Endothelial cell of umbilical vein (primary cell): Measurements from ENCODE around the gene HCFC1R1. TPM values are rescaled to one million over a fixed set of nuclear protein-coding genes. Genes with fewer than 3 reads are reported as not detected.
"Not testable (repeated sequence)": the region's sequence is repeated elsewhere in the genome, so short reads cannot be mapped to it uniquely, and the experiment has no call there.

Source experiments
- BruUV-seq: library from RNA; stranded (reverse); fragments of 400-500 nt; replicated peaks from 2 replicates; lab custom pipeline; 2021; lab: Mats Ljungman, UMichigan
- CTCF ChIA-PET: fragments of 300-600, 350-600 bp; sonication (Branson Sonifier 250); formaldehyde crosslinking; loops from one replicate; lab custom pipeline; 2021; ENCODE audit warnings: antibody characterized with exemption, inconsistent platforms; lab: Charles Lee
- POLR2A ChIA-PET: fragments of 300-600, 350-600 bp; sonication (Branson Sonifier 250); formaldehyde crosslinking; loops from one replicate; lab custom pipeline; 2021; ENCODE audit warnings: antibody characterized with exemption, inconsistent platforms; lab: Charles Lee
- DNase-seq: peaks from one replicate; pipeline ENCODE4 v3.0.0-alpha.2; 2011; ENCODE audit warnings: low read depth, low spot score
- FAIRE-seq: peaks from 2 replicates; lab custom pipeline; 2011; peaks lifted over from hg19 to GRCh38; lab: Jason Lieb, UNC
- H2AFZ ChIP-seq: 2 replicates; pipeline ENCODE4 v1.6.0; 2012; ENCODE audit warnings: low read depth, low read length, control low read depth, inconsistent platforms
- H3K27ac ChIP-seq: 2 replicates; pipeline ENCODE4 v1.5.1; 2011; ENCODE audit warnings: low read depth, mild to moderate bottlenecking, control low read depth, low read length, moderate library complexity; ENCODE audit not compliant: insufficient read depth
- H3K27me3 ChIP-seq, 2 experiments: 2 replicates each; pipeline versions ENCODE4 v1.6.0 to v1.6.1; 2011; ENCODE audit warnings: low read length in 2 of 2, mixed read lengths in 1 of 2; ENCODE audit not compliant: control insufficient read depth in 2 of 2, insufficient read depth in 2 of 2
- H3K36me3 ChIP-seq, 2 experiments: 2 replicates in 1 of 2; 3 replicates in 1 of 2; pipeline ENCODE4 v1.5.1; 2011; ENCODE audit warnings: low read length in 2 of 2, mild to moderate bottlenecking in 1 of 2, moderate library complexity in 1 of 2; ENCODE audit not compliant: control insufficient read depth in 2 of 2, insufficient read depth in 2 of 2; ENCODE audit errors: extremely low read depth in 1 of 2
- H3K4me1 ChIP-seq: 3 replicates; pipeline ENCODE4 v1.5.1; 2011; ENCODE audit warnings: mild to moderate bottlenecking, low read length; ENCODE audit not compliant: control insufficient read depth, insufficient read depth; ENCODE audit errors: extremely low read depth
- H3K4me2 ChIP-seq: 2 replicates; pipeline ENCODE4 v1.6.1; 2011; ENCODE audit warnings: low read length, control low read depth, mixed read lengths; ENCODE audit not compliant: insufficient read depth
- H3K4me3 ChIP-seq, 3 experiments: fragments of 200-600 bp in 1 of 3; sonication (generic), shearing (Covaris generic) in 1 of 3; replicated peaks in 1 of 3; 2 replicates each; pipeline ENCODE4 v1.5.1; 2011 to 2016; ENCODE audit warnings: control low read depth in 3 of 3, low read length in 3 of 3, mild to moderate bottlenecking in 2 of 3, inconsistent platforms in 1 of 3, low read depth in 1 of 3, moderate library complexity in 1 of 3; ENCODE audit not compliant: insufficient read depth in 1 of 3
- H3K79me2 ChIP-seq: 2 replicates; pipeline ENCODE4 v1.6.0; 2012; ENCODE audit warnings: low read length, inconsistent platforms; ENCODE audit not compliant: control insufficient read depth, insufficient read depth
- H3K9ac ChIP-seq: replicated peaks from 2 replicates; pipeline ENCODE3; 2011; ENCODE audit warnings: low read length, control low read depth; ENCODE audit not compliant: insufficient read depth; ENCODE audit errors: extremely low read depth
- H3K9me1 ChIP-seq: replicated peaks from 3 replicates; pipeline ENCODE4 v1.6.0; 2011; ENCODE audit warnings: mild to moderate bottlenecking, low read length; ENCODE audit not compliant: control insufficient read depth, insufficient read depth; ENCODE audit errors: extremely low read depth
- H3K9me3 ChIP-seq: replicated peaks from 2 replicates; pipeline ENCODE4 v1.5.1; 2012; ENCODE audit warnings: low read length, inconsistent platforms; ENCODE audit not compliant: control insufficient read depth, insufficient read depth
- H4K20me1 ChIP-seq: replicated peaks from 2 replicates; pipeline ENCODE3; 2011; ENCODE audit warnings: mild to moderate bottlenecking, low read length; ENCODE audit not compliant: control insufficient read depth, insufficient read depth; ENCODE audit errors: extremely low read depth
- EZH2 ChIP-seq: IDR thresholded peaks from 2 replicates; pipeline ENCODE4 v1.6.1; 2012; ENCODE audit warnings: borderline replicate concordance, low read depth, mild to moderate bottlenecking, moderate library complexity, low read length, inconsistent platforms; ENCODE audit not compliant: severe bottlenecking
- FOS ChIP-seq: IDR thresholded peaks from 2 replicates; pipeline ENCODE4 v1.6.1; 2011; ENCODE audit warnings: mild to moderate bottlenecking, low read length, moderate library complexity, borderline replicate concordance; ENCODE audit not compliant: insufficient read depth
- GATA2 ChIP-seq: IDR thresholded peaks from 2 replicates; pipeline ENCODE4 v1.7.0; 2011; ENCODE audit warnings: low read depth, mild to moderate bottlenecking, moderate library complexity, mixed read lengths, low read length; ENCODE audit not compliant: insufficient read length, insufficient read depth
- JUN ChIP-seq: IDR thresholded peaks from 2 replicates; pipeline ENCODE4 v1.6.1; 2011; ENCODE audit warnings: borderline replicate concordance, low read depth; ENCODE audit not compliant: insufficient read length, insufficient read depth
- MYC ChIP-seq: IDR thresholded peaks from one replicate; pipeline ENCODE4 v1.6.1; 2011; ENCODE audit warnings: mild to moderate bottlenecking, low read depth, low read length
- POLR2A ChIP-seq: IDR thresholded peaks from 2 replicates; pipeline ENCODE4 v1.6.1; 2012; ENCODE audit warnings: low read depth, mild to moderate bottlenecking, control low read depth, low read length
- POLR2AphosphoS5 ChIP-seq: IDR thresholded peaks from 2 replicates; pipeline ENCODE4 v1.6.1; 2012; ENCODE audit warnings: low read depth, mild to moderate bottlenecking, control low read depth, low read length, moderate library complexity; ENCODE audit not compliant: insufficient read depth
- dilution Hi-C: fragments of 300-500 bp; cut with MboI; formaldehyde crosslinking; loops from one replicate; pipeline ENCODE4 v1.15.0; 2019; ENCODE audit warnings: low sequenced_read_pairs; ENCODE audit not compliant: extremely low pct_ligation_motif_present
- intact Hi-C: fragments of 100-400 bp; cut with micrococcal nuclease; formaldehyde crosslinking; loops from one replicate; pipeline ENCODE4 v1.10.0; 2022
- polyA plus RNA-seq, 4 experiments: library from polyadenylated mRNA; depleted of rRNA in 3 of 4; stranded (reverse) in 3 of 4; unstranded in 1 of 4; fragments of >200 nt; gene quantifications; 2 replicates each; pipeline versions ENCODE4 v1.2.1 to v1.2.3, GENCODE V29; 2011 to 2012; ENCODE audit warnings: missing spikeins in 1 of 4
- total RNA-seq: library from RNA; stranded (reverse); gene quantifications from 2 replicates; pipeline ENCODE4 v1.2.3, GENCODE V29; 2021
- TF ChIP-seq, protein P1 (sequence below): IDR thresholded peaks from 2 replicates; pipeline ENCODE4 v1.6.1; 2011; ENCODE audit not compliant: insufficient read depth, insufficient read length
- TF ChIP-seq, protein P2 (sequence below), 2 donors: IDR thresholded peaks; 1 replicate in 1 of 2; 2 replicates in 1 of 2; pipeline ENCODE4 v1.5.1; 2011; ENCODE audit warnings: low read length in 2 of 2, mild to moderate bottlenecking in 2 of 2, moderate library complexity in 2 of 2, control low read depth in 1 of 2, inconsistent platforms in 1 of 2, low read depth in 1 of 2; ENCODE audit not compliant: insufficient read depth in 1 of 2; ENCODE audit errors: extremely low read depth in 1 of 2

The HCFC1R1 gene
- total and polyA plus RNA-seq, 2 donors (not counting 3 experiments of a cell fraction or from before 2014, with no cell fraction given), result 28.7 to 49.3 TPM

DNA sequence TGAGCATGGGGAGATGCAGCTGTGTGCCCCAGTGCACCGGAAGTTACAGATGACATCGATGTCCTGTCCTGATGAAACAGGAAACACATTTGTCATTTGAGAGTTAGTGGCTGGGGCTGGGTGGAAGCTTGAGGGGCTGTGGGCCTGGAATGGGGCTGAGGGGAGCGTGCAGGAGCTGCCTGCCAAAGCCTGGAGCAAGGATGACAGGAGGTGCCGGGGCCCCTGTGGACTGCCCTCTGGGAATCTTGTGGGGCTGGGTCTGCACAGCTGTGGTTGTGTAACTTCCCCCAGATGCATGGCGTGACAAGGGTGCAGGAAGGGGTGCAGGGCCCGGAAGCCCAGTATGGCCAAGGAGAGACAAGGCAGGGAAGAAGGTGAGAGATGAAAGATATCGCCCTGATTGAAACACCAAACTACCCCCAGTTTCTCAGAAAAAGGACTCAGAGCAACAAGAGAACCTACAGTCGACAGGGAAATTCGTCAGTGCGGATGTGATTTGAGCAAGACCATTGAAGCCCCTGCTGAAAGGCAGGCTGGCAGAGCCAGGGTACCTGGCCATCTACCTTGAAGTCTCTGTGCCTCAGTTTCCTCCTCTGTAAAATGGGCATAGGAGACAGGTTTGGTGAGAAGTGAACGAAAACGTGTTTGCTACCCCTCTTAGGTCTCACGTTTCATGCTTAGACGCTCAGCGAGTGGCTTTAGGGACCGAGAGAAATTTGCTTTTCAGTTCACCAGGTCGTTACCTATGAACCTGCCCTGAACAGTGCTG, 31.4 kb upstream of the HCFC1R1 start:
- H3K9me1 ChIP-seq, result no peaks in the 10 kb centered on the region
- POLR2A ChIA-PET, result no interaction called here
- DNase-seq, result no peak
- TF ChIP-seq JUN (no peak), MYC (no peak), EZH2 (no peak), FOS (no peak), POLR2AphosphoS5 (no peak), POLR2A (no peak), GATA2 (no peak)
- TF ChIP-seq, protein P1, sequence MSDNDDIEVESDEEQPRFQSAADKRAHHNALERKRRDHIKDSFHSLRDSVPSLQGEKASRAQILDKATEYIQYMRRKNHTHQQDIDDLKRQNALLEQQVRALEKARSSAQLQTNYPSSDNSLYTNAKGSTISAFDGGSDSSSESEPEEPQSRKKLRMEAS, result no peak
- TF ChIP-seq, protein P2, sequence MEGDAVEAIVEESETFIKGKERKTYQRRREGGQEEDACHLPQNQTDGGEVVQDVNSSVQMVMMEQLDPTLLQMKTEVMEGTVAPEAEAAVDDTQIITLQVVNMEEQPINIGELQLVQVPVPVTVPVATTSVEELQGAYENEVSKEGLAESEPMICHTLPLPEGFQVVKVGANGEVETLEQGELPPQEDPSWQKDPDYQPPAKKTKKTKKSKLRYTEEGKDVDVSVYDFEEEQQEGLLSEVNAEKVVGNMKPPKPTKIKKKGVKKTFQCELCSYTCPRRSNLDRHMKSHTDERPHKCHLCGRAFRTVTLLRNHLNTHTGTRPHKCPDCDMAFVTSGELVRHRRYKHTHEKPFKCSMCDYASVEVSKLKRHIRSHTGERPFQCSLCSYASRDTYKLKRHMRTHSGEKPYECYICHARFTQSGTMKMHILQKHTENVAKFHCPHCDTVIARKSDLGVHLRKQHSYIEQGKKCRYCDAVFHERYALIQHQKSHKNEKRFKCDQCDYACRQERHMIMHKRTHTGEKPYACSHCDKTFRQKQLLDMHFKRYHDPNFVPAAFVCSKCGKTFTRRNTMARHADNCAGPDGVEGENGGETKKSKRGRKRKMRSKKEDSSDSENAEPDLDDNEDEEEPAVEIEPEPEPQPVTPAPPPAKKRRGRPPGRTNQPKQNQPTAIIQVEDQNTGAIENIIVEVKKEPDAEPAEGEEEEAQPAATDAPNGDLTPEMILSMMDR (IDR thresholded peaks at IDR 0.05; ENCODE audit: extremely low read depth in 1 of 2, insufficient read depth in 1 of 2, low read depth in 1 of 2, low read length in 2 of 2), result no peak
- no TSS peak for BruUV-seq
- no peaks in the 10 kb centered on the region for H3K27me3 ChIP-seq
- intact Hi-C loops (no loop called here), dilution Hi-C loops (no loop called here)
- CTCF ChIA-PET, result interaction anchor here (1.9 kb wide), 1 partner anchor 24 kb away, joined by 4 read pairs; no protein-coding TSS in a partner anchor
- no peaks in the 10 kb centered on the region for H3K79me2 ChIP-seq
- H4K20me1 ChIP-seq, result no peaks in the 10 kb centered on the region
- no peak overlapping the region for H3K4me3 ChIP-seq
- no peaks in the 10 kb centered on the region for H3K36me3 ChIP-seq
- no peak overlapping the region for H3K9ac ChIP-seq
- no peak overlapping the region for H2AFZ ChIP-seq
- no peak overlapping the region for H3K4me2 ChIP-seq
- no peaks in the 10 kb centered on the region for H3K9me3 ChIP-seq
- peaks cover 9% of the 10 kb centered on the region for H3K4me1 ChIP-seq
- no peak overlapping the region for H3K27ac ChIP-seq
- no peak for FAIRE-seq

DNA sequence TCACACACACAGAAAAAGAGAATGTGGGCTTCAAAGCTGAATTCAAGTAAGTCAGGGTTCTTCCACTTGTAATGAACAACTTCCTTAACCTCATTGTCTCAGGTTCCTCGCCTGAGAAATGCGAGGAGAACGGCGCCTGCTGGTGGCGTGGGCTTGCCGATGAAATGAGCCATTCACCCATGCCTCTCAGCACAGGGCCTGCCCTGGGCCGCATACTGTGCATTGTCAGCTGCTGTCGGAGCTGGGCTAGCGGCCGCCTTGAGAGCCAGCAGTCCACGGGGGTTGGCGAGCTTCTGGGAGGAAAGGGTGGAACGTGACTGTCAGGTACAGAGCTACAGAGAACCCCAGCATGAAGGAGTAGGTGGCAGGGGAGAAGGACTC, 29.6 kb upstream of the HCFC1R1 start:
- CTCF ChIA-PET, H3K4me3 ChIP-seq, H3K4me1 ChIP-seq, intact Hi-C loops, H3K27me3 ChIP-seq, H3K4me2 ChIP-seq, FAIRE-seq, DNase-seq, H2AFZ ChIP-seq, H3K27ac ChIP-seq, H3K79me2 ChIP-seq, POLR2A ChIA-PET, H3K9ac ChIP-seq, dilution Hi-C loops, H4K20me1 ChIP-seq, H3K9me1 ChIP-seq, H3K36me3 ChIP-seq, H3K9me3 ChIP-seq: not testable (repeated sequence)
- BruUV-seq, result TSS peak; percentile 8
